PC-3 (cell line): ENCODE measurements around the gene ITGAV. TPM values are rescaled to one million over a fixed set of nuclear protein-coding genes. Genes with fewer than 3 reads are reported as not detected.
A peak's percentile ranks its signal among the peaks of the same experiment; 100 is the strongest.

ENCODE experiments used
- ATAC-seq: fragments of 200-7000 bp; cut with Tn5 transposase; 2 replicates; pipeline ENCODE4 v1.9.1; 2020; ENCODE audit warnings: mild to moderate bottlenecking, moderate library complexity
- BruUV-seq: library from RNA; stranded (reverse); fragments of 400-500 nt; replicated peaks from 2 replicates; lab custom pipeline; 2021; lab: Mats Ljungman, UMichigan
- CTCF ChIA-PET: fragments of 300-600 bp; sonication (Branson Sonifier 250); formaldehyde crosslinking; loops from one replicate; lab custom pipeline; 2022; ENCODE audit warnings: antibody characterized with exemption; lab: Charles Lee
- POLR2A ChIA-PET: fragments of 300-600 bp; sonication (Branson Sonifier 250); formaldehyde crosslinking; loops from one replicate; lab custom pipeline; 2022; ENCODE audit warnings: antibody characterized with exemption; ENCODE audit not compliant: unreplicated experiment; lab: Charles Lee
- DNase-seq: peaks from one replicate; pipeline ENCODE4 v3.0.0-alpha.2; 2015
- H2AFZ ChIP-seq: fragments of 300-600 bp; sonication (generic); 2 replicates; pipeline ENCODE4 v1.6.0; 2016; ENCODE audit warnings: antibody characterized with exemption, low read length
- H3F3A ChIP-seq: fragments of 300-600 bp; sonication (generic); one replicate; pipeline ENCODE4 v1.6.0; 2017; ENCODE audit warnings: antibody characterized with exemption, low read length, control low read depth, mild to moderate bottlenecking; ENCODE audit not compliant: unreplicated experiment
- H3K27ac ChIP-seq: fragments of 300-600 bp; sonication (generic); 2 replicates; pipeline ENCODE4 v1.5.1; 2016; ENCODE audit warnings: mild to moderate bottlenecking, low read length
- H3K27me3 ChIP-seq: fragments of 300-600 bp; sonication (generic); 2 replicates; pipeline ENCODE4 v1.6.1; 2016; ENCODE audit warnings: low read length, mixed read lengths
- H3K36me3 ChIP-seq: fragments of 300-600 bp; sonication (generic); 2 replicates; pipeline ENCODE4 v1.6.1; 2016; ENCODE audit warnings: low read depth, mixed run types, low read length, mixed read lengths
- H3K4me1 ChIP-seq: fragments of 300-600 bp; sonication (generic); 2 replicates; pipeline ENCODE4 v1.5.1; 2016; ENCODE audit warnings: low read length; ENCODE audit not compliant: insufficient read depth
- H3K4me2 ChIP-seq: fragments of 300-600 bp; sonication (generic); 2 replicates; pipeline ENCODE4 v1.6.0; 2016; ENCODE audit warnings: low read length
- H3K4me3 ChIP-seq: fragments of 300-600 bp; sonication (generic); 2 replicates; pipeline ENCODE4 v1.5.1; 2016; ENCODE audit warnings: mild to moderate bottlenecking, low read length, mixed read lengths
- H3K79me2 ChIP-seq: fragments of 300-600 bp; sonication (generic); 2 replicates; pipeline ENCODE4 v1.6.1; 2017; ENCODE audit warnings: low read length, mixed read lengths
- H3K9ac ChIP-seq: fragments of 300-600 bp; sonication (generic); 2 replicates; pipeline ENCODE4 v1.6.0; 2016; ENCODE audit warnings: mild to moderate bottlenecking, low read length
- H3K9me2 ChIP-seq: fragments of 300-600 bp; sonication (generic); replicated peaks from 2 replicates; pipeline ENCODE4 v1.6.1; 2016; ENCODE audit warnings: mixed run types, low read length, mixed read lengths
- H3K9me3 ChIP-seq: fragments of 300-600 bp; sonication (generic); 2 replicates; pipeline ENCODE4 v1.6.1; 2016; ENCODE audit warnings: low read length, mixed read lengths
- H4K20me1 ChIP-seq: fragments of 300-600 bp; sonication (generic); 2 replicates; pipeline ENCODE4 v1.6.1; 2016; ENCODE audit warnings: low read length, mixed read lengths
- CTCF ChIP-seq: fragments of 300-600 bp; sonication (generic); conservative IDR thresholded peaks from 2 replicates; pipeline ENCODE4 v1.5.1; 2017; ENCODE audit warnings: antibody characterized with exemption, low read depth, mild to moderate bottlenecking, low read length
- EZH2 ChIP-seq: fragments of 300-600 bp; sonication (generic); IDR thresholded peaks from one replicate; pipeline ENCODE4 v1.6.1; 2017; ENCODE audit warnings: antibody characterized with exemption, mild to moderate bottlenecking, low read length; ENCODE audit not compliant: unreplicated experiment
- EZH2phosphoT487 ChIP-seq: fragments of 300-600 bp; sonication (generic); IDR thresholded peaks from 2 replicates; pipeline ENCODE4 v1.6.1; 2018; ENCODE audit warnings: mild to moderate bottlenecking, antibody characterized with exemption, low read length, borderline replicate concordance
- intact Hi-C: fragments of 100-400 bp; cut with micrococcal nuclease; formaldehyde crosslinking; loops from 2 replicates; pipeline ENCODE4 v1.9.0; 2023
- total RNA-seq: library from RNA; depleted of rRNA; stranded (reverse); fragments of >200 nt; gene quantifications from 2 replicates; pipeline ENCODE4 v1.2.3, GENCODE V29; 2014

Gene ITGAV
- total RNA-seq, 1 experiment from 2014 or later, result 23.5 TPM

- H3K36me3 ChIP-seq, result no peaks in the 10 kb centered on the region
- no peaks in the 10 kb centered on the region for H3K9me3 ChIP-seq
- no peak for TF ChIP-seq EZH2phosphoT487
- no peak for TF ChIP-seq CTCF
- TF ChIP-seq EZH2, result no peak
- no peaks in the 10 kb centered on the region for H3K27me3 ChIP-seq
- BruUV-seq, result no TSS peak
- H3K4me3 ChIP-seq, result no peak overlapping the region
- H3K27ac ChIP-seq, result peak overlapping the region; percentile 38
- ATAC-seq (peak; percentile 23), DNase-seq (peak; percentile 80)
- H2AFZ ChIP-seq, result no peak overlapping the region
- H3F3A ChIP-seq, result no peaks in the 10 kb centered on the region
- no peak overlapping the region; the same call in 1 of the 2 replicates for H3K4me2 ChIP-seq
- H3K4me1 ChIP-seq, result peaks cover 21% of the 10 kb centered on the region
- no peaks in the 10 kb centered on the region for H3K79me2 ChIP-seq
- H3K9ac ChIP-seq, result no peak overlapping the region
- POLR2A ChIA-PET, result no interaction called here
- H4K20me1 ChIP-seq, result no peaks in the 10 kb centered on the region
- intact Hi-C loops, result no loop called here
- no peaks in the 10 kb centered on the region for H3K9me2 ChIP-seq
- CTCF ChIA-PET, result no interaction called here
These were observed 107.7 kb downstream of the ITGAV start for GRCh38 chr2:186697536-186697935.

GRCh38 chr2:186699742-186700141 is 109.9 kb downstream of the ITGAV start:
- ChIA-PET CTCF (no interaction called here), POLR2A (no interaction called here)
- BruUV-seq, result no TSS peak
- H3K4me2 ChIP-seq, result no peak overlapping the region
- intact Hi-C loops, result no loop called here
- H3K79me2 ChIP-seq, result no peaks in the 10 kb centered on the region
- H3F3A ChIP-seq, result no peaks in the 10 kb centered on the region
- no peaks in the 10 kb centered on the region for H3K9me3 ChIP-seq
- no peak overlapping the region for H2AFZ ChIP-seq
- no peak overlapping the region for H3K9ac ChIP-seq
- H3K27me3 ChIP-seq, result no peaks in the 10 kb centered on the region
- H3K9me2 ChIP-seq, result no peaks in the 10 kb centered on the region
- H3K36me3 ChIP-seq, result no peaks in the 10 kb centered on the region
- ATAC-seq (no peak), DNase-seq (no peak)
- no peak overlapping the region for H3K27ac ChIP-seq
- TF ChIP-seq EZH2phosphoT487 (no peak), EZH2 (no peak), CTCF (no peak)
- no peaks in the 10 kb centered on the region for H4K20me1 ChIP-seq
- peaks cover 17% of the 10 kb centered on the region for H3K4me1 ChIP-seq
- no peak overlapping the region for H3K4me3 ChIP-seq

- intact Hi-C loops, result no loop called here
- ChIA-PET CTCF (no interaction called here), POLR2A (no interaction called here)
- no peaks in the 10 kb centered on the region for H3F3A ChIP-seq
- H3K9ac ChIP-seq, result no peak overlapping the region
- no peak overlapping the region for H3K4me2 ChIP-seq
- no peaks in the 10 kb centered on the region for H3K79me2 ChIP-seq
- BruUV-seq, result no TSS peak
- no peak for ATAC-seq
- H3K27me3 ChIP-seq, result no peaks in the 10 kb centered on the region
- DNase-seq, result no peak
- TF ChIP-seq EZH2phosphoT487 (no peak), CTCF (no peak), EZH2 (no peak)
- peaks cover 9% of the 10 kb centered on the region for H3K4me1 ChIP-seq
- H3K27ac ChIP-seq, result no peak overlapping the region
- no peaks in the 10 kb centered on the region for H3K9me3 ChIP-seq
- H3K4me3 ChIP-seq, result no peak overlapping the region
- H2AFZ ChIP-seq, result no peak overlapping the region
- H4K20me1 ChIP-seq, result no peaks in the 10 kb centered on the region
- no peaks in the 10 kb centered on the region for H3K9me2 ChIP-seq
- H3K36me3 ChIP-seq, result no peaks in the 10 kb centered on the region
These were observed 112.2 kb downstream of the ITGAV start for GRCh38 chr2:186702006-186702405.
